HG03196 (cell line): ENCODE results near the gene RIMBP2.
"Not testable (repeated sequence)": the region's sequence is repeated elsewhere in the genome, so short reads cannot be mapped to it uniquely, and the experiment has no call there.

Experiments used
- ATAC-seq: cut with Tn5 transposase; IDR thresholded peaks from one replicate; pipeline ENCODE4 v1.9.1; 2021; ENCODE audit not compliant: unreplicated experiment

RIMBP2 gene

GRCh38 chr12:130661486-130662255 lies 54.4 kb downstream of the RIMBP2 start:
- ATAC-seq, result no peak

GRCh38 chr12:130661059-130661458 lies 55.0 kb downstream of the RIMBP2 start:
- ATAC-seq, result no peak

GRCh38 chr12:130658145-130658911 lies 57.8 kb downstream of the RIMBP2 start:
- ATAC-seq, result no peak

GRCh38 chr12:130656411-130656810 lies 59.7 kb downstream of the RIMBP2 start:
- ATAC-seq, result no peak

GRCh38 chr12:130655881-130656280 lies 60.2 kb downstream of the RIMBP2 start:
- no peak for ATAC-seq

- no peak for ATAC-seq
These were observed 61.1 kb downstream of the RIMBP2 start for GRCh38 chr12:130655010-130655409.

GRCh38 chr12:130651188-130651959 lies 64.7 kb downstream of the RIMBP2 start:
- no peak for ATAC-seq

GRCh38 chr12:130650131-130650530 lies 66.0 kb downstream of the RIMBP2 start:
- no peak for ATAC-seq

GRCh38 chr12:130649101-130650045 lies 66.7 kb downstream of the RIMBP2 start:
- no peak for ATAC-seq

GRCh38 chr12:130647814-130648213 lies 68.3 kb downstream of the RIMBP2 start:
- no peak for ATAC-seq

GRCh38 chr12:130646716-130647370 lies 69.3 kb downstream of the RIMBP2 start:
- ATAC-seq, result no peak

- ATAC-seq, result not testable (repeated sequence)
These were observed 69.9 kb downstream of the RIMBP2 start for GRCh38 chr12:130646191-130646590.

GRCh38 chr12:130645751-130646150 lies 70.3 kb downstream of the RIMBP2 start:
- ATAC-seq, result no peak

- no peak for ATAC-seq
These were observed 71.5 kb downstream of the RIMBP2 start for GRCh38 chr12:130644566-130644965.

GRCh38 chr12:130644146-130644545 lies 72.0 kb downstream of the RIMBP2 start:
- ATAC-seq, result no peak

GRCh38 chr12:130642856-130643255 lies 73.2 kb downstream of the RIMBP2 start:
- no peak for ATAC-seq

- ATAC-seq, result no peak
These were observed 74.4 kb downstream of the RIMBP2 start for GRCh38 chr12:130641533-130642184.

GRCh38 chr12:130640901-130641300 lies 75.2 kb downstream of the RIMBP2 start:
- ATAC-seq, result no peak

GRCh38 chr12:130640496-130640895 lies 75.6 kb downstream of the RIMBP2 start:
- no peak for ATAC-seq
